ENCODE results near the gene PACRG.

- no peak for TF ChIP-seq POLR2A (IDR thresholded peaks at IDR 0.05)
- TF ChIP-seq CTCF (IDR thresholded peaks at IDR 0.05 in 4 of 5, conservative IDR thresholded peaks at IDR 0.05 in 1 of 5): no peak
These were observed 582.6 kb downstream of the PACRG start for GRCh38 chr6:163310096-163310972.

All from gastrocnemius medialis (tissue), 4 donors.